ENCODE data around the gene KLHDC3.
"Not testable (repeated sequence)": the region's sequence is repeated elsewhere in the genome, so short reads cannot be mapped to it uniquely, and the experiment has no call there.

KLHDC3 gene

GRCh38 chr6:42993445-42993844 is 20.6 kb upstream of the KLHDC3 start:
- Histone ChIP-seq H3K27me3 (replicated peaks) (no peaks in the 10 kb centered on the region), H3K36me3 (replicated peaks) (peaks cover 16% of the 10 kb centered on the region), H3K4me3 (ENCODE audit: low read depth, low read length) (no peak overlapping the region), H3K27ac (no peak overlapping the region)
- no peak for TF ChIP-seq CTCF (IDR thresholded peaks at IDR 0.05; ENCODE audit: low read depth, low read length, missing control alignments)
- no peak for DNase-seq
- in situ Hi-C loops (cut with HindIII; ENCODE audit: low pct_ligation_motif_present, low sequenced_read_pairs) = no loop called here

GRCh38 chr6:42996513-42996912 is 17.5 kb upstream of the KLHDC3 start:
- no peak for DNase-seq
- Histone ChIP-seq H3K27me3 (replicated peaks) (no peaks in the 10 kb centered on the region), H3K4me3 (ENCODE audit: low read depth, low read length) (no peak overlapping the region), H3K27ac (no peak overlapping the region), H3K36me3 (replicated peaks) (peaks cover under 1% of the 10 kb centered on the region)
- TF ChIP-seq CTCF (IDR thresholded peaks at IDR 0.05; ENCODE audit: low read depth, low read length, missing control alignments) = no peak
- in situ Hi-C loops (cut with HindIII; ENCODE audit: low pct_ligation_motif_present, low sequenced_read_pairs) = no loop called here

- H3K36me3 ChIP-seq (replicated peaks); H3K27me3 ChIP-seq (replicated peaks); H3K27ac ChIP-seq; DNase-seq; in situ Hi-C loops (cut with HindIII; ENCODE audit: low pct_ligation_motif_present, low sequenced_read_pairs); H3K4me3 ChIP-seq (ENCODE audit: low read depth, low read length): not testable (repeated sequence)
Measured at GRCh38 chr6:42998205-42998604, 15.8 kb upstream of the KLHDC3 start.

GRCh38 chr6:43001843-43002242 is 12.2 kb upstream of the KLHDC3 start:
- no peak for DNase-seq
- Histone ChIP-seq H3K27me3 (replicated peaks) (no peaks in the 10 kb centered on the region), H3K4me3 (ENCODE audit: low read depth, low read length) (no peak overlapping the region), H3K36me3 (replicated peaks) (peaks cover under 1% of the 10 kb centered on the region), H3K27ac (no peak overlapping the region)
- TF ChIP-seq CTCF (IDR thresholded peaks at IDR 0.05; ENCODE audit: low read depth, low read length, missing control alignments) = no peak
- in situ Hi-C loops (cut with HindIII; ENCODE audit: low pct_ligation_motif_present, low sequenced_read_pairs) = no loop called here

- in situ Hi-C loops (cut with HindIII; ENCODE audit: low pct_ligation_motif_present, low sequenced_read_pairs) = no loop called here
- Histone ChIP-seq H3K27ac (no peak overlapping the region), H3K4me3 (ENCODE audit: low read depth, low read length) (no peak overlapping the region), H3K36me3 (replicated peaks) (peaks cover 38% of the 10 kb centered on the region), H3K27me3 (replicated peaks) (no peaks in the 10 kb centered on the region)
- TF ChIP-seq CTCF (IDR thresholded peaks at IDR 0.05; ENCODE audit: low read depth, low read length, missing control alignments) = no peak
- DNase-seq = no peak
Measured at GRCh38 chr6:43005844-43006243, 8.2 kb upstream of the KLHDC3 start.

GRCh38 chr6:43006251-43006650 is 7.8 kb upstream of the KLHDC3 start:
- H3K27ac ChIP-seq = no peak overlapping the region
- no peak for TF ChIP-seq CTCF (IDR thresholded peaks at IDR 0.05; ENCODE audit: low read depth, low read length, missing control alignments)
- DNase-seq = no peak
- peaks cover 41% of the 10 kb centered on the region for H3K36me3 ChIP-seq (replicated peaks)
- in situ Hi-C loops (cut with HindIII; ENCODE audit: low pct_ligation_motif_present, low sequenced_read_pairs) = no loop called here
- H3K27me3 ChIP-seq (replicated peaks) = no peaks in the 10 kb centered on the region
- no peak overlapping the region for H3K4me3 ChIP-seq (ENCODE audit: low read depth, low read length)
